Measurements from ENCODE around the gene DNAJA3. TPM values are rescaled to one million over a fixed set of nuclear protein-coding genes. Genes with fewer than 3 reads are reported as not detected.

DNAJA3 gene
- total and polyA plus RNA-seq, 8 donors = 29.0 to 53.5 (median 35.6) TPM

GRCh38 chr16:4431023-4431422 is 5.4 kb downstream of the DNAJA3 start:
- Histone ChIP-seq H3K4me1 (peaks cover 4 to 16% of the 10 kb centered on the region in 2 donors), H3K27ac (no peak overlapping the region), H3K27me3 (no peaks in the 10 kb centered on the region), H3K36me3 (peaks cover 0 to 51% of the 10 kb centered on the region in 2 donors), H3K4me3 (no peak overlapping the region), H3K9me3 (no peaks in the 10 kb centered on the region)
- DNase-seq (no peak), ATAC-seq (no peak)
- intact Hi-C loops (cut with DNase I) = no loop called here
- TF ChIP-seq CTCF (IDR thresholded peaks at IDR 0.05) = no peak

- H3K27me3 ChIP-seq = no peaks in the 10 kb centered on the region
- no peak overlapping the region for H3K27ac ChIP-seq
- H3K4me3 ChIP-seq = no peak overlapping the region
- peaks cover 0 to 74% of the 10 kb centered on the region in 2 donors for H3K36me3 ChIP-seq
- H3K9me3 ChIP-seq = no peaks in the 10 kb centered on the region
- ATAC-seq (no peak), DNase-seq (no peak)
- intact Hi-C loops (cut with DNase I) = no loop called here
- H3K4me1 ChIP-seq = no peaks in the 10 kb centered on the region
- no peak for TF ChIP-seq CTCF (IDR thresholded peaks at IDR 0.05)
These were observed 7.6 kb downstream of the DNAJA3 start for GRCh38 chr16:4433228-4433627.

GRCh38 chr16:4433914-4434787 is 8.5 kb downstream of the DNAJA3 start:
- Histone ChIP-seq H3K27ac (no peak overlapping the region), H3K27me3 (no peaks in the 10 kb centered on the region), H3K4me3 (no peak overlapping the region), H3K36me3 (peaks cover 0 to 80% of the 10 kb centered on the region in 2 donors), H3K4me1 (no peaks in the 10 kb centered on the region), H3K9me3 (no peaks in the 10 kb centered on the region)
- intact Hi-C loops (cut with DNase I) = no loop called here
- TF ChIP-seq CTCF (IDR thresholded peaks at IDR 0.05) = no peak
- DNase-seq (no peak), ATAC-seq (no peak)

- no peak overlapping the region for H3K4me3 ChIP-seq
- H3K27me3 ChIP-seq = no peaks in the 10 kb centered on the region
- no peak for ATAC-seq
- H3K9me3 ChIP-seq = no peaks in the 10 kb centered on the region
- no peaks in the 10 kb centered on the region for H3K4me1 ChIP-seq
- intact Hi-C loops (cut with DNase I) = no loop called here
- no peak for TF ChIP-seq CTCF (IDR thresholded peaks at IDR 0.05)
- peaks cover 0 to 91% of the 10 kb centered on the region in 2 donors for H3K36me3 ChIP-seq
- H3K27ac ChIP-seq = no peak overlapping the region
- no peak for DNase-seq
These were observed 9.8 kb downstream of the DNAJA3 start for GRCh38 chr16:4435337-4436067.

GRCh38 chr16:4437366-4437765 is 11.7 kb downstream of the DNAJA3 start:
- Histone ChIP-seq H3K36me3 (peaks cover 0 to 91% of the 10 kb centered on the region in 2 donors), H3K4me3 (no peak overlapping the region), H3K4me1 (no peaks in the 10 kb centered on the region), H3K27me3 (no peaks in the 10 kb centered on the region), H3K27ac (no peak overlapping the region), H3K9me3 (no peaks in the 10 kb centered on the region)
- ATAC-seq (no peak), DNase-seq (no peak)
- no peak for TF ChIP-seq CTCF (IDR thresholded peaks at IDR 0.05)
- intact Hi-C loops (cut with DNase I) = no loop called here
